Measurements from ENCODE around the gene CCDC148. TPM values are rescaled to one million over a fixed set of nuclear protein-coding genes. Genes with fewer than 3 reads are reported as not detected.

Gene CCDC148
- total and polyA plus RNA-seq, 2 experiments from 2014 or later, result 1.2 to 1.8 TPM

GRCh38 chr2:158211502-158211901, 245.1 kb downstream of the CCDC148 start:
- H3K4me3 ChIP-seq, result no peak overlapping the region
- no peaks in the 10 kb centered on the region for H3K9me2 ChIP-seq (ENCODE audit: insufficient read depth)
- TF ChIP-seq POLR2AphosphoS5 (IDR thresholded peaks at IDR 0.05; ENCODE audit: low read depth) (no peak), JUNB (IDR thresholded peaks at IDR 0.05; ENCODE audit: unreplicated experiment) (no peak), CTCF (conservative IDR thresholded peaks at IDR 0.05; ENCODE audit: low read depth in 2 of 2) (no peak), CREB1 (CRISPR knock-in tag; IDR thresholded peaks at IDR 0.05; ENCODE audit: low read depth) (no peak), ETS1 (IDR thresholded peaks at IDR 0.05) (no peak), ZNF114 (CRISPR knock-in tag; IDR thresholded peaks at IDR 0.05) (no peak), ZNF462 (CRISPR knock-in tag; IDR thresholded peaks at IDR 0.05) (no peak), ZNF331 (CRISPR knock-in tag; IDR thresholded peaks at IDR 0.05; ENCODE audit: low read depth) (no peak), REST (IDR thresholded peaks at IDR 0.05; ENCODE audit: unreplicated experiment) (no peak), EZH2 (IDR thresholded peaks at IDR 0.05; ENCODE audit: low read depth, unreplicated experiment) (no peak), NANOG (IDR thresholded peaks at IDR 0.05; ENCODE audit: borderline replicate concordance) (no peak), EZH2phosphoT487 (IDR thresholded peaks at IDR 0.05; ENCODE audit: unreplicated experiment) (no peak), STAT1 (IDR thresholded peaks at IDR 0.05; ENCODE audit: unreplicated experiment) (no peak)
- Mint-ChIP-seq H3K36me3 (ENCODE audit: low read depth) (no peaks in the 10 kb centered on the region), H3K4me3 (no peak overlapping the region), H3K27me3 (ENCODE audit: insufficient read depth, low read depth, poor library complexity) (no peaks in the 10 kb centered on the region), H3K9me3 (no peaks in the 10 kb centered on the region), H3K4me1 (peaks cover 12% of the 10 kb centered on the region), H3K27ac (no peak overlapping the region)
- no peaks in the 10 kb centered on the region for H3K79me2 ChIP-seq (replicated peaks; ENCODE audit: insufficient read depth)
- no peak overlapping the region for H2AFZ ChIP-seq
- no peaks in the 10 kb centered on the region for H4K20me1 ChIP-seq (replicated peaks; ENCODE audit: insufficient read depth)
- DNase-seq (ENCODE audit: low spot score) (no peak), ATAC-seq (no peak)
- H3K27me3 ChIP-seq (ENCODE audit: insufficient read depth), result no peaks in the 10 kb centered on the region
- H3F3A ChIP-seq (replicated peaks; ENCODE audit: low read depth), result no peaks in the 10 kb centered on the region
- H3K4me1 ChIP-seq (ENCODE audit: insufficient read depth), result peaks cover 5% of the 10 kb centered on the region; the same call in 1 of the 2 replicates
- no peak overlapping the region for H3K4me2 ChIP-seq
- no peaks in the 10 kb centered on the region for H3K36me3 ChIP-seq (ENCODE audit: insufficient read depth)
- no peak overlapping the region for H3K27ac ChIP-seq (ENCODE audit: low read depth)

Measured in GM23338 (cell line).